Measurements from ENCODE around the gene LOXHD1. TPM values are rescaled to one million over a fixed set of nuclear protein-coding genes. Genes with fewer than 3 reads are reported as not detected.

Gene LOXHD1
- total RNA-seq, 1 experiment from 2014 or later = 25.5 TPM

DNA sequence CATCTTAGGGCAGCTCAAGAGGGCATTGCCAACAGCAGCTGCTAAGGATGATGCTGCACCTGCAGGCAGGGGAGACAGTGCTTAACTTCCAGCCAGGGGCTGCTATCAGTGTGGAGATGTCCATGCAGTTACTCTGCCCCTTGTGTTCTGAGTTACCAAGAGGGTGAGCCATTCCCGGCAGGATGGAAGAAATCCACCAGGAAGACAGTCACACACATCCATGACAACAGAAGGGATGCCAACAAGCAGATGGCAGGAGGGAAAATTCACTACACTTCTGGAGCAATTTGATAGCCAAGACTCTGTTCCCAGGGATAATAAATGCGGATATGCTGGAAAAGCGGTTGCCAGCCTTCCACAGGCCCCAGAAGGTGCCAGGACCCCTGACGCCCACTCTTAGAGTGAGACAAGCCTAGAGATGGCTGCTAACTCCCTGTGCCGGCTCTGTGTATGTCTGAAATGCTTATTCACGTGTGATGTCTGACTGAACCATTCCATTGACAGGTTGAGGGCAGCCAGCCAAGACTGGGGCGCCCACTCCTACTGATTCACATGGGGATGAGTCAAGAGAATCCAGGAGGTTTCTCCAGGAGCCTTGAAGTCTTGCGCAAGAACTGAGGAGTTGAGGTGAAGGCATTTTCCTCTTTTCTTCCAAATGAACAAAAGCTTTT, 24.5 kb downstream of the LOXHD1 start:
- H3K36me3 ChIP-seq (ENCODE audit: insufficient read depth, low read length, poor library complexity, severe bottlenecking) = no peaks in the 10 kb centered on the region
- intact Hi-C loops (cut with micrococcal nuclease; ENCODE audit: unreplicated experiment) = no loop called here
- no peak overlapping the region for H3K27ac ChIP-seq (ENCODE audit: low read depth, low read length, poor library complexity, severe bottlenecking)
- no peak overlapping the region for H3K4me3 ChIP-seq (ENCODE audit: low read depth, low read length, poor library complexity, severe bottlenecking)
- ChIA-PET CTCF (interaction anchor here (0.7 kb wide), 1 partner anchor 15 kb away, joined by 3 read pairs; no protein-coding TSS in a partner anchor), POLR2A (ENCODE audit: low non-redundant PET) (no interaction called here)
- H3K4me1 ChIP-seq (ENCODE audit: insufficient read depth, low read length, poor library complexity, severe bottlenecking) = no peaks in the 10 kb centered on the region
- no peaks in the 10 kb centered on the region for H3K27me3 ChIP-seq (replicated peaks; ENCODE audit: insufficient read depth, low read depth, low read length, poor library complexity)
- no peaks in the 10 kb centered on the region for H3K9me3 ChIP-seq (ENCODE audit: low read depth, low read length, poor library complexity, severe bottlenecking)
- DNase-seq (ENCODE audit: low spot score) = peak; percentile 10
- BruUV-seq (replicated peaks) = no TSS peak
- TF ChIP-seq, protein P1, sequence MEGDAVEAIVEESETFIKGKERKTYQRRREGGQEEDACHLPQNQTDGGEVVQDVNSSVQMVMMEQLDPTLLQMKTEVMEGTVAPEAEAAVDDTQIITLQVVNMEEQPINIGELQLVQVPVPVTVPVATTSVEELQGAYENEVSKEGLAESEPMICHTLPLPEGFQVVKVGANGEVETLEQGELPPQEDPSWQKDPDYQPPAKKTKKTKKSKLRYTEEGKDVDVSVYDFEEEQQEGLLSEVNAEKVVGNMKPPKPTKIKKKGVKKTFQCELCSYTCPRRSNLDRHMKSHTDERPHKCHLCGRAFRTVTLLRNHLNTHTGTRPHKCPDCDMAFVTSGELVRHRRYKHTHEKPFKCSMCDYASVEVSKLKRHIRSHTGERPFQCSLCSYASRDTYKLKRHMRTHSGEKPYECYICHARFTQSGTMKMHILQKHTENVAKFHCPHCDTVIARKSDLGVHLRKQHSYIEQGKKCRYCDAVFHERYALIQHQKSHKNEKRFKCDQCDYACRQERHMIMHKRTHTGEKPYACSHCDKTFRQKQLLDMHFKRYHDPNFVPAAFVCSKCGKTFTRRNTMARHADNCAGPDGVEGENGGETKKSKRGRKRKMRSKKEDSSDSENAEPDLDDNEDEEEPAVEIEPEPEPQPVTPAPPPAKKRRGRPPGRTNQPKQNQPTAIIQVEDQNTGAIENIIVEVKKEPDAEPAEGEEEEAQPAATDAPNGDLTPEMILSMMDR (conservative IDR thresholded peaks at IDR 0.05; ENCODE audit: low read depth, low read length) = no peak
- no peak for TF ChIP-seq EZH2 (IDR thresholded peaks at IDR 0.05; ENCODE audit: borderline replicate concordance, low read depth, low read length, poor library complexity, severe bottlenecking)

DNA sequence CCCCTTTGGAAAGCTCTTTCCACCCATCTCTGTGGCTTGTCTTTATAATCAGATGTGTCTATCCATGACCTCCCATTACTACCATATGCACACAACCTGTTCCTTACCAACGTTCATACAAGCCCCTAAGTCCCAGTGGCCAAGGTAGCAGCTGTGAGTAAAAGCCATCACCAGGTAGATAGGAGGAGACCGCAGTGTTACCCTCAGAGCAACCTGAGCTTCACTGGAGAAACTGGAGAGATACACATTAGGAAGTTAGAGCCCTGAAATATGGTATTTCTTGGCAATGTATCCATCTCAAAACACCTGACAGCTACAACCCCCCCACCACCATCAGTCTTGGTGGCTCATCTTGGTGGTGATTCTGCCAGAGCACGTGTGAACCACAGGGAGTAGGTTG, 26.0 kb downstream of the LOXHD1 start:
- BruUV-seq (replicated peaks) = no TSS peak
- intact Hi-C loops (cut with micrococcal nuclease; ENCODE audit: unreplicated experiment) = no loop called here
- H3K4me1 ChIP-seq (ENCODE audit: insufficient read depth, low read length, poor library complexity, severe bottlenecking) = no peaks in the 10 kb centered on the region
- POLR2A ChIA-PET (ENCODE audit: low non-redundant PET) = no interaction called here
- TF ChIP-seq, protein P1 (conservative IDR thresholded peaks at IDR 0.05; ENCODE audit: low read depth, low read length) = no peak
- no peak for TF ChIP-seq EZH2 (IDR thresholded peaks at IDR 0.05; ENCODE audit: borderline replicate concordance, low read depth, low read length, poor library complexity, severe bottlenecking)
- H3K36me3 ChIP-seq (ENCODE audit: insufficient read depth, low read length, poor library complexity, severe bottlenecking) = no peaks in the 10 kb centered on the region
- no peak overlapping the region for H3K4me3 ChIP-seq (ENCODE audit: low read depth, low read length, poor library complexity, severe bottlenecking)
- no peaks in the 10 kb centered on the region for H3K27me3 ChIP-seq (replicated peaks; ENCODE audit: insufficient read depth, low read depth, low read length, poor library complexity)
- no peaks in the 10 kb centered on the region for H3K9me3 ChIP-seq (ENCODE audit: low read depth, low read length, poor library complexity, severe bottlenecking)
- no peak overlapping the region for H3K27ac ChIP-seq (ENCODE audit: low read depth, low read length, poor library complexity, severe bottlenecking)
- CTCF ChIA-PET = no interaction called here
- DNase-seq (ENCODE audit: low spot score) = no peak

DNA sequence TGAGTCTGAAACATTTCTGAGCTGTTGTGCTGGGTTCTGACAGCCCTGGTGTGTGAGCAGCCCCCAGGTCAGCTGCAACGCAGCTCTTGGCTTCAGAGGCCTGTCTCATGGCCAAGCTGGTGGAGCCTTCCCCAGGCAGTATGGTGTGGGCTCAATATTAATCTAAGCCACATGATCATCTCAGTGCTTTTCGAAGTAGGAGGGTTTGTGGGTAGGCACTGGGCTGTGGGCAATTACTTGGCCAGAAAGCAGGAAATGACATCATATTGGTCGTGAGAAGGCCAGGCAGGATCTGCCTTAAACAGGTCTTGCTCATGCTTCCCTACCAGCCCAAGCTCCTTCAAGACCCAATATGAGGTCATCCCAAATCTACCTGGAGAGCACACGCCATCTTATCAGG, 26.9 kb downstream of the LOXHD1 start:
- intact Hi-C loops (cut with micrococcal nuclease; ENCODE audit: unreplicated experiment) = no loop called here
- no peaks in the 10 kb centered on the region for H3K27me3 ChIP-seq (replicated peaks; ENCODE audit: insufficient read depth, low read depth, low read length, poor library complexity)
- no peak for TF ChIP-seq EZH2 (IDR thresholded peaks at IDR 0.05; ENCODE audit: borderline replicate concordance, low read depth, low read length, poor library complexity, severe bottlenecking)
- TF ChIP-seq, protein P1 (conservative IDR thresholded peaks at IDR 0.05; ENCODE audit: low read depth, low read length) = no peak
- H3K4me1 ChIP-seq (ENCODE audit: insufficient read depth, low read length, poor library complexity, severe bottlenecking) = no peaks in the 10 kb centered on the region
- CTCF ChIA-PET = no interaction called here
- H3K9me3 ChIP-seq (ENCODE audit: low read depth, low read length, poor library complexity, severe bottlenecking) = no peaks in the 10 kb centered on the region
- H3K36me3 ChIP-seq (ENCODE audit: insufficient read depth, low read length, poor library complexity, severe bottlenecking) = no peaks in the 10 kb centered on the region
- POLR2A ChIA-PET (ENCODE audit: low non-redundant PET) = no interaction called here
- H3K4me3 ChIP-seq (ENCODE audit: low read depth, low read length, poor library complexity, severe bottlenecking) = no peak overlapping the region
- BruUV-seq (replicated peaks) = no TSS peak
- no peak overlapping the region for H3K27ac ChIP-seq (ENCODE audit: low read depth, low read length, poor library complexity, severe bottlenecking)
- DNase-seq (ENCODE audit: low spot score) = peak; percentile 26
